ENCODE measurements around the gene GNA12. TPM values are rescaled to one million over a fixed set of nuclear protein-coding genes. Genes with fewer than 3 reads are reported as not detected.

GNA12 gene
- total and polyA plus RNA-seq, 2 of the 4 experiments (the other 2 are of a cell fraction), result 14.3 to 93.9 TPM

DNA sequence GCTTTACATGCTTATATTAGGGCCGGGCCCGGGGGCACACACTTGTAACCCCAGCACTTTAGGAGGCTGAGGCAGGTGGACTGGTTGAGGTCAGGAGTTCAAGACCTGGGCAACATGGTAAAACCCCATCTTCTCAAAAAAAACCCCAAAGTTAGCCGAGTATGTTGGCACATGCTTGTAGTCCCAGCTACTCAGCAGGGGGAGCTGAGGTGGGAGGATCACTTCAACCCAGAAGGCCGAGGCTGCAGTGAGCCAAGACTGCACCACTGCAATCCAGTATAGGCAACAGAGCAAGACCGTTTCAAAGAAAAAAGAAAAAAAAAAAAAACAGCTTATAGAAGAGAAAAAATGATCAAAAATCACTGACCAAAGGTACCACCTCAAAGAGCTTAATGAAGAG is 93.0 kb downstream of the GNA12 start:
- H4K8ac ChIP-seq (ENCODE audit: low read depth in 2 of 2, low read length in 2 of 2), result no peak overlapping the region
- dilution Hi-C loops (cut with HindIII; ENCODE audit: low sequenced_read_pairs, unreplicated experiment), result no loop called here
- no peaks in the 10 kb centered on the region for H3K9me3 ChIP-seq (ENCODE audit: control insufficient read depth, insufficient read depth, low read length)
- H3K56ac ChIP-seq (ENCODE audit: extremely low read depth, insufficient read depth, low read length), result no peak overlapping the region
- no peak overlapping the region for H2BK15ac ChIP-seq (ENCODE audit: low read depth, low read length)
- H3K23ac ChIP-seq (ENCODE audit: low read depth, low read length), result no peak overlapping the region
- H3K18ac ChIP-seq (ENCODE audit: low read depth, low read length), result no peak overlapping the region
- no peaks in the 10 kb centered on the region for H3K27me3 ChIP-seq (ENCODE audit: control insufficient read depth, insufficient read depth, low read length)
- no peak overlapping the region for H2AK9ac ChIP-seq (replicated peaks; ENCODE audit: low read depth, low read length, poor library complexity)
- H3K4me2 ChIP-seq (ENCODE audit: low read depth, low read length), result no peak overlapping the region
- BruUV-seq (replicated peaks), result no TSS peak
- no peak overlapping the region for H2AFZ ChIP-seq (replicated peaks; ENCODE audit: low read length, poor library complexity)
- H4K5ac ChIP-seq (ENCODE audit: low read depth, low read length), result no peak overlapping the region
- peaks cover 21 to 49% of the 10 kb centered on the region in 2 experiments for H3K79me1 ChIP-seq (ENCODE audit: low read depth in 1 of 2, low read length in 2 of 2)
- H2BK5ac ChIP-seq (ENCODE audit: low read depth, low read length, poor library complexity, severe bottlenecking), result no peak overlapping the region
- DNase-seq (no peak), ATAC-seq (ENCODE audit: low read depth) (no peak)
- H2BK120ac ChIP-seq (ENCODE audit: low read depth, low read length), result no peak overlapping the region
- in situ Hi-C loops (cut with MboI; ENCODE audit: low sequenced_read_pairs), result no loop called here
- TF ChIP-seq MAZ (IDR thresholded peaks at IDR 0.05; ENCODE audit: borderline replicate concordance, low read depth, low read length), result no peak
- no peak for TF ChIP-seq MAFK (IDR thresholded peaks at IDR 0.05; ENCODE audit: low read depth, low read length)
- no peak overlapping the region for H4K91ac ChIP-seq (ENCODE audit: insufficient read depth, low read depth, low read length)
- no CpG with 5 or more reads among the region's 5 CpGs for WGBS, 2 experiments (ENCODE audit: extremely low coverage in 2 of 2, insufficient read length in 1 of 2)
- no peak overlapping the region for H2AK5ac ChIP-seq (ENCODE audit: low read depth, low read length)
- POLR2A ChIA-PET (ENCODE audit: unreplicated experiment), result no interaction called here
- no peak overlapping the region for H3K9ac ChIP-seq (ENCODE audit: low read depth, low read length)
- CTCF ChIA-PET, result interaction anchor here (0.6 to 0.8 kb wide), 2 partner anchors 9 to 13 kb away, joined by 3 to 5 read pairs; no protein-coding TSS in a partner anchor
- H3K9me1 ChIP-seq (ENCODE audit: insufficient read depth, low read length), result peaks cover 6% of the 10 kb centered on the region
- no peak overlapping the region for H3K14ac ChIP-seq (replicated peaks; ENCODE audit: low read depth, low read length)
- peaks cover 3% of the 10 kb centered on the region for H3K4me1 ChIP-seq (ENCODE audit: control insufficient read depth, insufficient read depth, low read length)
- H4K20me1 ChIP-seq (ENCODE audit: insufficient read depth, low read length), result peaks cover 11% of the 10 kb centered on the region
- H3K4ac ChIP-seq (ENCODE audit: low read depth, low read length), result no peak overlapping the region
- no peak overlapping the region for H3K4me3 ChIP-seq (ENCODE audit: insufficient read depth, low read depth, low read length)
- H2BK20ac ChIP-seq (ENCODE audit: low read depth, low read length), result no peak overlapping the region
- no peak overlapping the region for H3K27ac ChIP-seq (ENCODE audit: insufficient read depth, low read length)
- intact Hi-C loops (cut with micrococcal nuclease), result no loop called here
- peaks cover 2% of the 10 kb centered on the region; the same call in 1 of the 2 replicates for H3K36me3 ChIP-seq (ENCODE audit: control insufficient read depth, insufficient read depth, low read length)

All from IMR-90 (cell line).